LNCAP (cell line): ENCODE results near the gene MYOM3.

ENCODE experiments used
- CTCF ChIP-seq: fragments of 450-650 bp; IDR thresholded peaks from 2 replicates; pipeline ENCODE4 v1.5.1; 2017; ENCODE audit warnings: mild to moderate bottlenecking

The MYOM3 gene

GRCh38 chr1:24103408-24103807 lies 8.5 kb downstream of the MYOM3 start:
- TF ChIP-seq CTCF: no peak

GRCh38 chr1:24102961-24103360 lies 9.0 kb downstream of the MYOM3 start:
- TF ChIP-seq CTCF: no peak

GRCh38 chr1:24101796-24102586 lies 9.9 kb downstream of the MYOM3 start:
- no peak for TF ChIP-seq CTCF

- TF ChIP-seq CTCF: no peak
Measured at GRCh38 chr1:24100945-24101737, 10.8 kb downstream of the MYOM3 start.

- TF ChIP-seq CTCF: no peak
Measured at GRCh38 chr1:24098943-24099638, 12.8 kb downstream of the MYOM3 start.

- no peak for TF ChIP-seq CTCF
Measured at GRCh38 chr1:24098102-24098501, 13.8 kb downstream of the MYOM3 start.

GRCh38 chr1:24097663-24098062 lies 14.3 kb downstream of the MYOM3 start:
- TF ChIP-seq CTCF: no peak
